Suprapubic skin (tissue), 3 donors: ENCODE results near the gene SMYD3.

Experiments used
- CTCF ChIP-seq, 2 donors: fragments of 200-600 bp in 1 of 2; fragments of 450-650 bp in 1 of 2; sonication (generic) in 1 of 2; IDR thresholded peaks; one replicate each; pipeline ENCODE4 v1.5.1; 2016 to 2019; ENCODE audit warnings: antibody characterized with exemption in 2 of 2, mild to moderate bottlenecking in 1 of 2, moderate library complexity in 1 of 2
- POLR2A ChIP-seq, 2 donors: fragments of 450-650 bp; IDR thresholded peaks; one replicate each; pipeline ENCODE4 v1.6.1; 2017; ENCODE audit warnings: antibody characterized with exemption in 2 of 2, mild to moderate bottlenecking in 2 of 2, moderate library complexity in 2 of 2

GRCh38 chr1:245829826-245830225, 677.3 kb downstream of the SMYD3 start:
- TF ChIP-seq CTCF (IDR thresholded peaks at IDR 0.05) (no peak), POLR2A (IDR thresholded peaks at IDR 0.05) (no peak)
